Parathyroid adenoma (tissue), 2 donors: ENCODE measurements around the gene FBXO21.

ENCODE experiments used
- H2AFZ ChIP-seq: fragments of 300-600 bp; sonication (generic); one replicate; pipeline ENCODE4 v1.7.0; 2017; ENCODE audit warnings: antibody characterized with exemption, mild to moderate bottlenecking
- H3K27ac ChIP-seq: fragments of 300-600 bp; sonication (generic); one replicate; pipeline ENCODE4 v1.7.0; 2017
- H3K27me3 ChIP-seq: fragments of 300-600 bp; sonication (generic); one replicate; pipeline ENCODE4 v1.7.0; 2017; ENCODE audit warnings: low read length; ENCODE audit not compliant: control insufficient read depth, insufficient read depth
- H3K36me3 ChIP-seq: fragments of 300-600 bp; sonication (generic); one replicate; pipeline ENCODE4 v1.7.0; 2017; ENCODE audit warnings: low read length; ENCODE audit not compliant: control insufficient read depth, insufficient read depth
- H3K4me1 ChIP-seq: fragments of 300-600 bp; sonication (generic); one replicate; pipeline ENCODE4 v1.7.0; 2017; ENCODE audit warnings: control low read depth
- H3K4me2 ChIP-seq: fragments of 300-600 bp; sonication (generic); one replicate; pipeline ENCODE4 v1.7.0; 2017; ENCODE audit warnings: low read length
- H3K4me3 ChIP-seq: fragments of 300-600 bp; sonication (generic); one replicate; pipeline ENCODE4 v1.7.0; 2017; ENCODE audit warnings: low read depth, low read length
- H3K79me2 ChIP-seq: fragments of 300-600 bp; sonication (generic); one replicate; pipeline ENCODE4 v1.7.0; 2017; ENCODE audit warnings: control low read depth
- H3K9ac ChIP-seq: fragments of 300-600 bp; sonication (generic); one replicate; pipeline ENCODE4 v1.7.0; 2017; ENCODE audit warnings: mild to moderate bottlenecking
- H3K9me3 ChIP-seq: fragments of 300-600 bp; sonication (generic); one replicate; pipeline ENCODE4 v1.7.0; 2017; ENCODE audit warnings: low read length; ENCODE audit not compliant: control insufficient read depth
- CTCF ChIP-seq: fragments of 300-600 bp; sonication (generic); IDR thresholded peaks from one replicate; pipeline ENCODE4 v1.7.0; 2017; ENCODE audit warnings: antibody characterized with exemption, mild to moderate bottlenecking
- donor health status: primary hyperparathyroidism.

The FBXO21 gene

GRCh38 chr12:117093431-117093830, 96.8 kb downstream of the FBXO21 start:
- TF ChIP-seq CTCF, result no peak
- no peak overlapping the region for H3K4me3 ChIP-seq
- no peak overlapping the region for H2AFZ ChIP-seq
- no peak overlapping the region for H3K27ac ChIP-seq
- no peaks in the 10 kb centered on the region for H3K36me3 ChIP-seq
- H3K27me3 ChIP-seq, result no peaks in the 10 kb centered on the region
- H3K9me3 ChIP-seq, result peaks cover 3% of the 10 kb centered on the region
- no peak overlapping the region for H3K9ac ChIP-seq
- H3K4me2 ChIP-seq, result no peak overlapping the region
- peaks cover 13% of the 10 kb centered on the region for H3K4me1 ChIP-seq
- no peaks in the 10 kb centered on the region for H3K79me2 ChIP-seq

GRCh38 chr12:117092886-117093285, 97.4 kb downstream of the FBXO21 start:
- Histone ChIP-seq H3K4me1 (peaks cover 8% of the 10 kb centered on the region), H3K27ac (no peak overlapping the region), H3K4me2 (no peak overlapping the region), H3K79me2 (no peaks in the 10 kb centered on the region), H3K4me3 (no peak overlapping the region), H3K9ac (no peak overlapping the region), H3K9me3 (peaks cover 3% of the 10 kb centered on the region), H3K27me3 (no peaks in the 10 kb centered on the region), H3K36me3 (no peaks in the 10 kb centered on the region), H2AFZ (no peak overlapping the region)
- TF ChIP-seq CTCF, result no peak

GRCh38 chr12:117092511-117092780, 97.8 kb downstream of the FBXO21 start:
- Histone ChIP-seq H3K4me3 (no peak overlapping the region), H3K9ac (no peak overlapping the region), H3K27ac (no peak overlapping the region), H3K27me3 (no peaks in the 10 kb centered on the region), H3K9me3 (peaks cover 3% of the 10 kb centered on the region), H3K4me2 (no peak overlapping the region), H3K79me2 (no peaks in the 10 kb centered on the region), H3K4me1 (peaks cover 4% of the 10 kb centered on the region), H3K36me3 (no peaks in the 10 kb centered on the region), H2AFZ (no peak overlapping the region)
- no peak for TF ChIP-seq CTCF
